ENCODE results near the gene AOAH. TPM values are rescaled to one million over a fixed set of nuclear protein-coding genes. Genes with fewer than 3 reads are reported as not detected.

Gene AOAH
- total and polyA plus RNA-seq, 2 of the 13 experiments (the other 11 are each of a cell fraction or from before 2014, with no cell fraction given), result not detected

DNA sequence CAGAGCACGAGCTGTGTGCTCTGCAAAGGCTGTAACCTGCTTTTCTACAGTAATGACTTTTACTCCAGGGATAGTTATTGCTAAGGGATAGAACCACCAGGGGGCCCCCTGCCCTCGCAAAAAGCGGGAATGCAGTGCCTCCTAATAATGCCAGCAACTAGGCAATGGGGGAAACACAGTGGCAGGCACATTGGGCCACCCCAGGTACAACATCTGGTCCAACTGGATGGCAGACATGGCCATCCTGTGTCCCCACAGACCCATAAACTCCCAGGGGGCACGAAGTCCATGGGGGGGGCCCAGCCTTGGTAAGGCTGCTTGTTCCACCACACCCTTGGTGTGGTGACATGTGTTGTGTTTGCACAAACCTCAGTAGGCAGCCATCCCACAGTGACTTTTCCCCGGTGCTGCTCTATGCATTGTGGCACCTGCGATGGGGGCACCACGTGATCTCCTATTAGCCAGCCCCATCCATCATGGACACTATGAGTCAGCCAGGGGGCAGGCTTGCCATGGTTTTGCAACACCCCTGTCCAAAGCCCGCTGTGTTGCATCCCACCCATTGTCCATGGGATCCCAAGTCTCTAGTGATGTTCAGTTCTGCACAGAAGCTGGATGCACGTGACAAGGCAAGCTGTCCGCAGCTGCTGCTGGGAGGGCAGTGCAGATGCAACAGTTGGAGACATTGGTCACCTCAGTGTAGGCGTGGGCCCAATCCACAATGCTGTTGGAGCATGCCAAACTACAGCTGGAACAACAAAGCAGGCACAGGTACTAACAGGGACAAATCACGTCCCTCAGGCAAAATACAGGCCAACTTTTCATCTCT lies 250.6 kb downstream of the AOAH start (continued):
- TF ChIP-seq, protein P1, sequence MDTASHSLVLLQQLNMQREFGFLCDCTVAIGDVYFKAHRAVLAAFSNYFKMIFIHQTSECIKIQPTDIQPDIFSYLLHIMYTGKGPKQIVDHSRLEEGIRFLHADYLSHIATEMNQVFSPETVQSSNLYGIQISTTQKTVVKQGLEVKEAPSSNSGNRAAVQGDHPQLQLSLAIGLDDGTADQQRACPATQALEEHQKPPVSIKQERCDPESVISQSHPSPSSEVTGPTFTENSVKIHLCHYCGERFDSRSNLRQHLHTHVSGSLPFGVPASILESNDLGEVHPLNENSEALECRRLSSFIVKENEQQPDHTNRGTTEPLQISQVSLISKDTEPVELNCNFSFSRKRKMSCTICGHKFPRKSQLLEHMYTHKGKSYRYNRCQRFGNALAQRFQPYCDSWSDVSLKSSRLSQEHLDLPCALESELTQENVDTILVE (CRISPR knock-in tag; IDR thresholded peaks at IDR 0.05), result no peak
- TF ChIP-seq PAF1 (CRISPR knock-in tag; IDR thresholded peaks at IDR 0.05) (no peak), SNAPC5 (CRISPR knock-in tag; IDR thresholded peaks at IDR 0.05; ENCODE audit: borderline replicate concordance) (no peak), KMT2B (CRISPR knock-in tag; IDR thresholded peaks at IDR 0.05) (no peak), MTF2 (CRISPR knock-in tag; IDR thresholded peaks at IDR 0.05; ENCODE audit: borderline replicate concordance) (no peak), MBD4 (IDR thresholded peaks at IDR 0.05; ENCODE audit: borderline replicate concordance, low read length) (no peak), ZBTB1 (CRISPR knock-in tag; IDR thresholded peaks at IDR 0.05; ENCODE audit: borderline replicate concordance) (no peak), ZNF737 (CRISPR knock-in tag; IDR thresholded peaks at IDR 0.05; ENCODE audit: borderline replicate concordance) (no peak), GATA4 (IDR thresholded peaks at IDR 0.05; ENCODE audit: borderline replicate concordance, low read depth) (no peak), POGZ (CRISPR knock-in tag; IDR thresholded peaks at IDR 0.05) (no peak)

DNA sequence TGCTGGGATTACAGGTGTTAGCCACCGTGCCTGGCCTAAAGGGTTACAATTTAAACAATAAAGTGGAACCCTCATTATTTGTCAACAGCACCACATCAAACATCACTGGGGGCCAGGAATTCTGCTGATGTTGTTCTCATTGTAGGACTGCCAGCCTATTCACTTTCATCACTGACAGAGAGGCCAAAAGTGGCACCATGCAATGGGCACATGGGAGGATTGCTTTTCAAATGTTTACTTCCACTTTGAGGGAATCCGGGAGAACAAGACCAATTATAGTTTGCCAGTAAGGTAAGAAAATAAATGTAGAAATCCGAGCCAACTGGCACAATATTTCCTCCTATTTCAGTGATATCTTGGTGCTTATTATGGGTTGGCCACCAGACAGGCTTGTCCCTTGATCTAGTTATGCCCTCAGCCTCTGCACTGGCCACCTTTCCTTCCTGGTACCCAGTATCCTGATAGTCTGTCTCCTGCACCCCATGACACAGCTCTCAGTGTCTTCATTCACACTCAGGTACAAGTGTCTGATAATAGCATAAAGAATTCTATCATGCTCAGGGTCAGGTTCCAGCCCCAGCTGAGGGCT lies 252.1 kb downstream of the AOAH start:
- H3K9ac ChIP-seq (ENCODE audit: insufficient read depth, low read depth, low read length), result no peak overlapping the region
- no peak for FAIRE-seq
- H3K9me3 ChIP-seq (ENCODE audit: low read length), result no peaks in the 10 kb centered on the region
- no peak overlapping the region for H3K27ac ChIP-seq (ENCODE audit: extremely low read length, insufficient read depth, low read length)
- H4K20me1 ChIP-seq (ENCODE audit: insufficient read depth, low read length), result no peaks in the 10 kb centered on the region
- H3K4me3 ChIP-seq (replicated peaks in 1 of 3; ENCODE audit: insufficient read depth in 1 of 3, low read depth in 2 of 3, low read length in 3 of 3), result no peak overlapping the region
- no TSS peak for BruUV-seq (replicated peaks)
- no peak overlapping the region for H3K4me2 ChIP-seq (ENCODE audit: low read depth, low read length)
- no peak for ATAC-seq
- no peak for DNase-seq (ENCODE audit: low spot score)
- CTCF ChIA-PET (ENCODE audit: low intra/inter-chr PET ratio, low total read pairs), result interaction anchor here (1.9 kb wide), 1 partner anchor 726 kb away, joined by 8 read pairs; no protein-coding TSS in a partner anchor
- TF ChIP-seq ZNF24 (IDR thresholded peaks at IDR 0.05), result no peak
- TF ChIP-seq TAF1 (CRISPR knock-in tag; IDR thresholded peaks at IDR 0.05), result no peak
- TF ChIP-seq EZH2 (conservative IDR thresholded peaks at IDR 0.05; ENCODE audit: low read depth, low read length), result no peak
- TF ChIP-seq NFIB (CRISPR knock-in tag; IDR thresholded peaks at IDR 0.05; ENCODE audit: borderline replicate concordance), result no peak
- TF ChIP-seq ARID2 (CRISPR knock-in tag; IDR thresholded peaks at IDR 0.05; ENCODE audit: borderline replicate concordance), result no peak
- TF ChIP-seq GFI1 (CRISPR knock-in tag; IDR thresholded peaks at IDR 0.05; ENCODE audit: borderline replicate concordance), result no peak
- TF ChIP-seq REST (IDR thresholded peaks at IDR 0.05; ENCODE audit: borderline replicate concordance in 1 of 2, low read depth in 1 of 2, low read length in 2 of 2), result no peak
- intact Hi-C loops (cut with micrococcal nuclease; ENCODE audit: unreplicated experiment) (no loop called here), in situ Hi-C loops (cut with HindIII; ENCODE audit: extremely low pct_ligation_motif_present, low pct_unique_long_range_greater_than_20kb) (loop anchor here (25.0 kb wide), 1 partner anchor 490 kb away; no protein-coding TSS in a partner anchor)
- H2AFZ ChIP-seq (ENCODE audit: low read length), result no peak overlapping the region
- H3K79me2 ChIP-seq (ENCODE audit: insufficient read depth, low read length), result no peaks in the 10 kb centered on the region
- no peaks in the 10 kb centered on the region for H3K27me3 ChIP-seq (ENCODE audit: control insufficient read depth in 1 of 2, insufficient read depth in 2 of 2, low read length in 2 of 2)
- H3K36me3 ChIP-seq (replicated peaks in 1 of 2; ENCODE audit: control insufficient read depth in 1 of 2, insufficient read depth in 2 of 2, low read length in 2 of 2), result no peaks in the 10 kb centered on the region
- 16% methylated on average over 3 of the region's 3 CpGs for WGBS (ENCODE audit: low lambda C conversion rate)
- no peaks in the 10 kb centered on the region; the same call in 1 of the 2 replicates for H3K4me1 ChIP-seq (ENCODE audit: insufficient read depth, low read length)
- POLR2A ChIA-PET, result no interaction called here

All from HepG2 (cell line).